Stimulated activated CD4-positive, alpha-beta T cell treated with anti-CD3 and anti-CD28 coated beads, Interleukin-4, amount 100 ng/mL, for 48 hours (primary cell): ENCODE data around the gene KAT5.
"Not testable (repeated sequence)": the region's sequence is repeated elsewhere in the genome, so short reads cannot be mapped to it uniquely, and the experiment has no call there.

Experiments used
- DNase-seq, 2 donors: peaks; one replicate each; pipeline ENCODE4 v3.0.0-alpha.2; 2020; ENCODE audit warnings: low read depth in 2 of 2

KAT5 gene

GRCh38 chr11:65744026-65744698 lies 32.1 kb downstream of the KAT5 start:
- DNase-seq = no peak

GRCh38 chr11:65744699-65745042 lies 32.6 kb downstream of the KAT5 start:
- no peak for DNase-seq

GRCh38 chr11:65745049-65745448 lies 33.0 kb downstream of the KAT5 start:
- DNase-seq = no peak

GRCh38 chr11:65762169-65762568 lies 50.1 kb downstream of the KAT5 start:
- not testable (repeated sequence) for DNase-seq

- DNase-seq = not testable (repeated sequence)
Measured at GRCh38 chr11:65762816-65763215, 50.8 kb downstream of the KAT5 start.

- DNase-seq = no peak
Measured at GRCh38 chr11:65764434-65764833, 52.4 kb downstream of the KAT5 start.

- no peak for DNase-seq
Measured at GRCh38 chr11:65766535-65766934, 54.5 kb downstream of the KAT5 start.

- DNase-seq = no peak
Measured at GRCh38 chr11:65767406-65767805, 55.4 kb downstream of the KAT5 start.

GRCh38 chr11:65767806-65768205 lies 55.8 kb downstream of the KAT5 start:
- not testable (repeated sequence) for DNase-seq
